Heart right ventricle (tissue), 16 donors: Measurements from ENCODE around the gene PSKH1. TPM values are rescaled to one million over a fixed set of nuclear protein-coding genes. Genes with fewer than 3 reads are reported as not detected.

ENCODE experiments used
- ATAC-seq, 8 donors: fragments of 200-7000 bp; cut with Tn5 transposase; one replicate each; pipeline ENCODE4 v1.9.1; 2020; ENCODE audit warnings: mild to moderate bottlenecking in 8 of 8, moderate library complexity in 8 of 8, moderate number of reproducible peaks in 1 of 8
- DNase-seq, 2 donors: peaks; one replicate each; pipeline ENCODE4 v3.0.0-alpha.2; 2020
- H3K27ac ChIP-seq, 10 donors: fragments of 200-600 bp; sonication (generic) in 2 of 10; one replicate each; pipeline versions ENCODE4 v1.5.0 to v1.8.0; 2020 to 2022; ENCODE audit warnings: mild to moderate bottlenecking in 3 of 10
- H3K27me3 ChIP-seq, 7 donors: fragments of 200-600 bp; one replicate each; pipeline ENCODE4 v1.8.0; 2021 to 2022; ENCODE audit warnings: mild to moderate bottlenecking in 2 of 7
- H3K36me3 ChIP-seq, 9 donors: fragments of 200-600 bp; sonication (generic) in 1 of 9; one replicate each; pipeline versions ENCODE4 v1.5.0 to v1.8.0; 2020 to 2022; ENCODE audit warnings: mild to moderate bottlenecking in 2 of 9
- H3K4me1 ChIP-seq, 9 donors: fragments of 200-600 bp; sonication (generic) in 1 of 9; one replicate each; pipeline versions ENCODE4 v1.5.0 to v1.8.0; 2020 to 2022; ENCODE audit warnings: mild to moderate bottlenecking in 4 of 9
- H3K4me3 ChIP-seq, 10 donors: fragments of 200-600 bp; sonication (generic) in 2 of 10; one replicate each; pipeline versions ENCODE4 v1.5.0 to v1.8.0; 2020 to 2022; ENCODE audit warnings: mild to moderate bottlenecking in 7 of 10, moderate library complexity in 2 of 10
- H3K9me3 ChIP-seq, 11 donors: fragments of 200-600 bp in 10 of 11; sonication (generic) in 2 of 11; one replicate each; pipeline versions ENCODE4 v1.5.0 to v1.8.0; 2013 to 2022; ENCODE audit warnings: mild to moderate bottlenecking in 2 of 11, control low read depth in 1 of 11, moderate library complexity in 1 of 11
- WGBS, 2 donors: extraction: QIAGEN DNeasy Blood & Tissue Kit; methylation state at CpG; one replicate each; pipeline ENCODE4 v1.1.7; 2013; ENCODE audit warnings: inconsistent platforms in 1 of 2; 5-methylcytosine and 5-hydroxymethylcytosine counted together
- intact Hi-C, 10 donors: fragments of 100-400 bp; cut with DNase I; formaldehyde crosslinking; loops; one replicate each; pipeline versions ENCODE4 v1.11.1 to v1.14.2; 2022
- polyA plus RNA-seq, 2 donors: library from polyadenylated mRNA; stranded (reverse); fragments of 200-250 nt; gene quantifications; one replicate each; pipeline ENCODE4 v1.2.3, GENCODE V29; 2013
- total RNA-seq, 10 donors: library from RNA; stranded (reverse); fragmentation: NEBNext Ultra II Directional in 3 of 10; extraction: Animal tissue kit (Norgen Biotek cat#: 25700) in 3 of 10; gene quantifications; one replicate each; pipeline versions ENCODE4 v1.2.1 to v1.2.4, GENCODE V29; 2021 to 2023
- TF ChIP-seq, protein P1 (sequence below), 9 donors: fragments of 200-600 bp; sonication (generic) in 2 of 9; IDR thresholded peaks; one replicate each; pipeline versions ENCODE4 v1.5.0 to v1.8.0; 2021 to 2022; ENCODE audit warnings: antibody characterized with exemption in 9 of 9, mild to moderate bottlenecking in 5 of 9, moderate library complexity in 1 of 9
- donor health status: Arrhythmogenic right ventricular cardiomyopathy.
- donor health status: ischemic (EF 13 %, LVEDD 7.1; RV severe dilation, severe dysfunction).
- donor health status: healthy with polysubstance abuse.
- donor health status: DM: no; HTN: yes; CAD: no.
- donor health status: DM: no; HTN: no; CAD: no.
- donor health status: ischemic (EF 25% LVEDD 6.9; RV normal size, moderate dysfunction).
- donor health status: ischemic (EF 25% LVEDD 5.7; RV mildly dilated, moderate dysfunction).
- donor health status: healthy.
- donor health status: DM: yes; HTN: yes; CAD: no.
- donor health status: Ischemic cardiomyopathy.
- donor health status: ischemic (EF 35%, LVEDD 5.7; RV mildly dilated, moderate dysfunction).
- donor health status: nonischemic (EF 11% LVEDD 7.7; RV severe dilation, severe dysfunction).
- donor health status: DM: yes; HTN: yes; CAD: no.
- donor health status: PGD.
- donor health status: ischemic (EF 29% LVEDD 5.4; RV normal size, mild dysfunction).
- donor health status: nonischemic (EF 23%, LVEDD 6.1; RV moderate dilation, normal function).

The PSKH1 gene
- total and polyA plus RNA-seq, 12 donors: 15.7 to 24.5 (median 20.5) TPM

GRCh38 chr16:67961551-67961957, 68.5 kb downstream of the PSKH1 start:
- Histone ChIP-seq H3K27ac (peak overlapping the region in 9 of 10 donors; percentile 85 to 100 (median 100)), H3K36me3 (peaks cover 0 to 84% (median 48%) of the 10 kb centered on the region in 9 donors), H3K27me3 (no peaks in the 10 kb centered on the region), H3K9me3 (no peaks in the 10 kb centered on the region), H3K4me3 (no peak overlapping the region), H3K4me1 (peaks cover 76 to 87% (median 82%) of the 10 kb centered on the region in 9 donors)
- intact Hi-C loops: no loop called here
- peak in 3 of 8 donors; percentile 5 to 36 (median 5) for ATAC-seq
- WGBS, 2 donors: 63 to 74% methylated on average over 13 of the region's 13 CpGs
- TF ChIP-seq, protein P1, sequence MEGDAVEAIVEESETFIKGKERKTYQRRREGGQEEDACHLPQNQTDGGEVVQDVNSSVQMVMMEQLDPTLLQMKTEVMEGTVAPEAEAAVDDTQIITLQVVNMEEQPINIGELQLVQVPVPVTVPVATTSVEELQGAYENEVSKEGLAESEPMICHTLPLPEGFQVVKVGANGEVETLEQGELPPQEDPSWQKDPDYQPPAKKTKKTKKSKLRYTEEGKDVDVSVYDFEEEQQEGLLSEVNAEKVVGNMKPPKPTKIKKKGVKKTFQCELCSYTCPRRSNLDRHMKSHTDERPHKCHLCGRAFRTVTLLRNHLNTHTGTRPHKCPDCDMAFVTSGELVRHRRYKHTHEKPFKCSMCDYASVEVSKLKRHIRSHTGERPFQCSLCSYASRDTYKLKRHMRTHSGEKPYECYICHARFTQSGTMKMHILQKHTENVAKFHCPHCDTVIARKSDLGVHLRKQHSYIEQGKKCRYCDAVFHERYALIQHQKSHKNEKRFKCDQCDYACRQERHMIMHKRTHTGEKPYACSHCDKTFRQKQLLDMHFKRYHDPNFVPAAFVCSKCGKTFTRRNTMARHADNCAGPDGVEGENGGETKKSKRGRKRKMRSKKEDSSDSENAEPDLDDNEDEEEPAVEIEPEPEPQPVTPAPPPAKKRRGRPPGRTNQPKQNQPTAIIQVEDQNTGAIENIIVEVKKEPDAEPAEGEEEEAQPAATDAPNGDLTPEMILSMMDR (IDR thresholded peaks at IDR 0.05): no peak
- DNase-seq: peak in 1 of 2 donors; percentile 54

- H3K9me3 ChIP-seq: no peaks in the 10 kb centered on the region
- H3K27me3 ChIP-seq: no peaks in the 10 kb centered on the region
- ATAC-seq (no peak), DNase-seq (no peak)
- H3K4me3 ChIP-seq: no peak overlapping the region
- TF ChIP-seq, protein P1 (IDR thresholded peaks at IDR 0.05): no peak
- H3K4me1 ChIP-seq: peaks cover 81 to 92% (median 88%) of the 10 kb centered on the region in 9 donors
- H3K36me3 ChIP-seq: peaks cover 0 to 78% (median 42%) of the 10 kb centered on the region in 9 donors
- 94 to 95% methylated on average over 8 of the region's 8 CpGs for WGBS, 2 donors
- intact Hi-C loops: no loop called here
- H3K27ac ChIP-seq: peak overlapping the region in 9 of 10 donors; percentile 85 to 100 (median 100)
These were observed 69.1 kb downstream of the PSKH1 start for GRCh38 chr16:67962135-67962534.

- Histone ChIP-seq H3K27ac (peak overlapping the region in 9 of 10 donors; percentile 85 to 100 (median 100)), H3K27me3 (no peaks in the 10 kb centered on the region), H3K4me1 (peaks cover 82 to 95% (median 90%) of the 10 kb centered on the region in 9 donors), H3K4me3 (peak overlapping the region in 3 of 10 donors; percentile 3 to 17 (median 14)), H3K36me3 (peaks cover 0 to 66% (median 30%) of the 10 kb centered on the region in 9 donors), H3K9me3 (no peaks in the 10 kb centered on the region)
- intact Hi-C loops: no loop called here
- DNase-seq (no peak), ATAC-seq (peak in 4 of 8 donors; percentile 2 to 27 (median 12))
- TF ChIP-seq, protein P1 (IDR thresholded peaks at IDR 0.05): no peak
- 26 to 28% methylated on average over 2 of the region's 2 CpGs for WGBS, 2 donors
These were observed 70.2 kb downstream of the PSKH1 start for GRCh38 chr16:67963292-67963661.

- peaks cover 0 to 61% (median 28%) of the 10 kb centered on the region in 9 donors for H3K36me3 ChIP-seq
- peak overlapping the region in 9 of 10 donors; percentile 85 to 100 (median 100) for H3K27ac ChIP-seq
- no peaks in the 10 kb centered on the region for H3K27me3 ChIP-seq
- H3K4me3 ChIP-seq: peak overlapping the region in 5 of 10 donors; percentile 3 to 25 (median 17)
- H3K4me1 ChIP-seq: peaks cover 79 to 90% (median 85%) of the 10 kb centered on the region in 9 donors
- no peaks in the 10 kb centered on the region for H3K9me3 ChIP-seq
- intact Hi-C loops: no loop called here
- TF ChIP-seq, protein P1 (IDR thresholded peaks at IDR 0.05): no peak
- peak in 1 of 2 donors; percentile 60 for DNase-seq
- peak in 2 of 8 donors; percentile 3 to 5 for ATAC-seq
- WGBS, 2 donors: 37 to 39% methylated on average over 32 of the region's 32 CpGs
These were observed 70.7 kb downstream of the PSKH1 start for GRCh38 chr16:67963662-67964321.
